Mesothelial cell of epicardium (in vitro differentiated cells): Measurements from ENCODE around the gene SFXN1. TPM values are rescaled to one million over a fixed set of nuclear protein-coding genes. Genes with fewer than 3 reads are reported as not detected.

ENCODE experiments used
- DNase-seq, 2 experiments: peaks; one replicate each; pipeline ENCODE4 v3.0.0; 2021; ENCODE audit warnings: low spot score in 2 of 2; ENCODE audit not compliant: unreplicated experiment in 2 of 2
- H3K27ac Mint-ChIP-seq: 2 replicates; pipeline ENCODE4 v1.8.0; 2021; ENCODE audit warnings: mixed read lengths
- H3K27me3 Mint-ChIP-seq: 2 replicates; pipeline ENCODE4 v1.8.0; 2021; ENCODE audit warnings: low read depth, mixed read lengths
- H3K36me3 Mint-ChIP-seq: 2 replicates; pipeline ENCODE4 v1.8.0; 2021; ENCODE audit warnings: mixed read lengths
- H3K4me1 Mint-ChIP-seq: 2 replicates; pipeline ENCODE4 v1.8.0; 2021; ENCODE audit warnings: mixed read lengths
- H3K4me3 Mint-ChIP-seq: 2 replicates; pipeline ENCODE4 v1.8.0; 2021; ENCODE audit warnings: mild to moderate bottlenecking, moderate library complexity, mixed read lengths
- H3K9me3 Mint-ChIP-seq: 2 replicates; pipeline ENCODE4 v1.8.0; 2021; ENCODE audit warnings: mixed read lengths
- CTCF ChIP-seq: fragments of 200-600 bp; sonication (generic); IDR thresholded peaks from one replicate; pipeline ENCODE4 v1.5.0; 2021; ENCODE audit warnings: antibody characterized with exemption; ENCODE audit not compliant: unreplicated experiment
- total RNA-seq: library from RNA; stranded (reverse); gene quantifications from 3 replicates; pipeline ENCODE4 v1.2.1, GENCODE V29; 2021

The SFXN1 gene
- total RNA-seq, 1 donor from 2014 or later = 94.3 TPM

GRCh38 chr5:175468892-175469291 is 9.5 kb upstream of the SFXN1 start:
- no peak for DNase-seq
- H3K4me1 Mint-ChIP-seq = peaks cover 23% of the 10 kb centered on the region
- no peaks in the 10 kb centered on the region for H3K27me3 Mint-ChIP-seq
- H3K9me3 Mint-ChIP-seq = peaks cover 4% of the 10 kb centered on the region
- TF ChIP-seq CTCF = no peak
- H3K36me3 Mint-ChIP-seq = no peaks in the 10 kb centered on the region
- no peak overlapping the region for H3K27ac Mint-ChIP-seq
- no peak overlapping the region for H3K4me3 Mint-ChIP-seq

- no peaks in the 10 kb centered on the region for H3K36me3 Mint-ChIP-seq
- no peak for TF ChIP-seq CTCF
- no peak overlapping the region for H3K27ac Mint-ChIP-seq
- peaks cover 18% of the 10 kb centered on the region for H3K4me1 Mint-ChIP-seq
- DNase-seq = no peak
- peaks cover 4% of the 10 kb centered on the region for H3K9me3 Mint-ChIP-seq
- H3K4me3 Mint-ChIP-seq = no peak overlapping the region
- no peaks in the 10 kb centered on the region for H3K27me3 Mint-ChIP-seq
These were observed 8.4 kb upstream of the SFXN1 start for GRCh38 chr5:175469916-175470315.

GRCh38 chr5:175470781-175471180 is 7.6 kb upstream of the SFXN1 start:
- Mint-ChIP-seq H3K27ac (no peak overlapping the region), H3K36me3 (no peaks in the 10 kb centered on the region), H3K4me3 (no peak overlapping the region), H3K4me1 (peaks cover 18% of the 10 kb centered on the region), H3K27me3 (no peaks in the 10 kb centered on the region), H3K9me3 (peaks cover 4% of the 10 kb centered on the region)
- TF ChIP-seq CTCF = no peak
- DNase-seq = no peak

- Mint-ChIP-seq H3K27ac (no peak overlapping the region), H3K4me1 (peaks cover 18% of the 10 kb centered on the region)
These were observed 7.2 kb upstream of the SFXN1 start for GRCh38 chr5:175471196-175471595.

GRCh38 chr5:175471628-175472027 is 6.7 kb upstream of the SFXN1 start:
- no peak for TF ChIP-seq CTCF
- peaks cover 18% of the 10 kb centered on the region for H3K4me1 Mint-ChIP-seq
- no peak overlapping the region for H3K4me3 Mint-ChIP-seq
- no peaks in the 10 kb centered on the region for H3K36me3 Mint-ChIP-seq
- H3K27ac Mint-ChIP-seq = no peak overlapping the region
- H3K9me3 Mint-ChIP-seq = peaks cover 4% of the 10 kb centered on the region
- no peak for DNase-seq
- no peaks in the 10 kb centered on the region for H3K27me3 Mint-ChIP-seq

More at GRCh38 chr5:175471196-175471595, 7.2 kb upstream of the SFXN1 start:
- no peak overlapping the region for H3K4me3 Mint-ChIP-seq
- peaks cover 4% of the 10 kb centered on the region for H3K9me3 Mint-ChIP-seq
- no peak for TF ChIP-seq CTCF
- no peaks in the 10 kb centered on the region for H3K36me3 Mint-ChIP-seq
- DNase-seq = no peak
- no peaks in the 10 kb centered on the region for H3K27me3 Mint-ChIP-seq

- Mint-ChIP-seq H3K4me1 (peaks cover 13% of the 10 kb centered on the region), H3K9me3 (peaks cover 4% of the 10 kb centered on the region), H3K27ac (no peak overlapping the region), H3K27me3 (no peaks in the 10 kb centered on the region), H3K4me3 (no peak overlapping the region), H3K36me3 (no peaks in the 10 kb centered on the region)
- no peak for TF ChIP-seq CTCF
- DNase-seq = no peak
These were observed 6.0 kb upstream of the SFXN1 start for GRCh38 chr5:175472378-175472777.
